Neural progenitor cell (in vitro differentiated cells): ENCODE data around the gene KIAA0232.

ENCODE experiments used
- CTCF ChIP-seq: fragments of 200-600 bp; sonication (generic); IDR thresholded peaks from 2 replicates; pipeline ENCODE4 v1.5.1; 2017; ENCODE audit warnings: antibody characterized with exemption, mild to moderate bottlenecking
- EZH2 ChIP-seq: fragments of 200-600 bp; sonication (generic); IDR thresholded peaks from 2 replicates; pipeline ENCODE4 v1.6.1; 2017; ENCODE audit warnings: antibody characterized with exemption, mild to moderate bottlenecking, moderate library complexity

- TF ChIP-seq CTCF (no peak), EZH2 (no peak)
Observed at GRCh38 chr4:6802025-6802424, 19.5 kb downstream of the KIAA0232 start.
